ENCODE data around the gene USP19.

Gene USP19

DNA sequence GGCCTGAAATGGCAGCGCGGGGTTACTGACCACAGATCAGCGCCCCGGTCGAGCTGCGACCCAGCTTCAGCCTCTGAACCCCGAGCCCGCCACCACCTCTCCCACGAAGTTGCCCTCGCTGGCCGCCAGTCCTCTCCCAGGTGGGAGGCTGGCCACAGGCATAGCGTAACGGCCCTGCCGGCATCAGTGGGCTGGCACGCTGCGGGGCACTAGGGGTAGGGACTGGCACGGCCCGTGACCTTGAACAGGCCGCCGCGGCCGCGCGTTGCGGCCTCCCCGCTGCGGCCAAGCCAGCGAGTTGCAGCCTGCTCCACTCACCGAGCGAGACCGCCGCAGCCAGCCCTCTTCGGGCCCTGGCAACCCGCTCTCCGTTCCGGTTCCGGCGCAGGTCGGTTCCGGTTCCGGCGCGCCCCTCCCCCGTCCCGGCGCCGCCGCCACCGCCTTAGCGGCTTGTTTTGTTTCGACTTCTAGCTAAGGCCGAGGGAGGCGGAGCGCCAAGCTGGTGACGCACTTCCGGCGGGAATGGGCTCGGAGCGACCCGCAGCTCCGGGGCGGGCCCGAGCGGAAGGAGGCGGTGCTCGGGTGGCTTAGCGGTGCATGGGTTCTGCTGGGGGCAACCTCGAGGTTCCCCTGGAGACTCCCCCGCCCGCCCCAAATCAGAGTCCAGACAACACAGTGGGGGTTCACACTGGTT, at the start of gene USP19:
USP19 (minus strand) TSS at position 386 of the 694 bp plus-strand sequence. CDS start 1,678 bp downstream, outside the sequence.
- in situ Hi-C loops (cut with HindIII; ENCODE audit: low sequenced_read_pairs) = no loop called here

GRCh38 chr3:49166752-49167556, 46.3 kb upstream of the USP19 start:
- in situ Hi-C loops (cut with HindIII; ENCODE audit: low sequenced_read_pairs) = no loop called here

DNA sequence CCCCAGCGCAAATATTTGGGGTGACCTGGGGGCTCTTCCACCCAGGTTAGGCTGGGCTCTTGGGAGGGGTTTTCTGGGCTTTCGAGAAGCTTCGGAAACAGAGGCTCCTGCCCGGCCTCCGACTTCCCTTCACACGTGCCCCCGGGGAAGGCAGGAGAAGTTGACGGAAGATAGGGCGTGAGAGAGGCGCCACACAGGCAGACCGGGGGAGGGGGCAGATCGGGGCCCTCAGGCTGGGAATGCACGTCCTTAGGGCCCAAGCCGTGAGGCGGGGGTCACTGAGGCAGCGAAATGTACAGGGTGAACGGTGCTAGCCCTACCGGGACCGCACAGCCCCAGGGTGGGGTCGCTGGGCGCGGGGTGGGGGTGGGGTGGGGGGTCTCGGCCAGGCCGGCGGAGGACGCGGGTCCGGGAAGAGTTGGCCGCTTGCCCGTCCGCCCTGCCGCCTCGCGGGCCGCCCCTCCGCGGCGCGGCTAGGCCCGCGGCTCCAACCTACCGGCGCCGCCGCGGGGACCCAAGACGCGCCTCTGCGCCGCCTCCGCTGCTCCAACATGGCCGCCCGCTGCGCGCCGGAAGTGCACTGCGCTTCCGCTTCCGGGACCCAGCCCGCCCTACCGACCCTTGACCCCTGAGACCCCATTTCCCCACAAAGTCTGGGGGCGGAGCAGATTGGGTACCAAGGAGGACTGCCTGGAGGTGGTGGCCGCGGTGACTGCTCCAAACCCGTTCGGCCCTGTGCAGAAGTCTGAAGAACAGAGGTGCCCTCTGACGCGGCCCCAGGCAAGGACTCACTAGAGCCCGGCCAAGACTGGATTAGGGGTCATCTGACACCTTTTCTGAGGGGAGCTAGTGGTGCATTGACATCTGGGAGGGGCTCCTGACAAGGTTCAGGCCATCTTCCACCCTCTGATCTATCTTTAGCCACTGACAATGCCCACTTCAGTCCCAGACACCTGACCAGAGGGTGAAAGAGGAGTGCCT, 45.4 kb upstream of the USP19 start, which contains the start of gene CCDC71:
CCDC71 (minus strand) TSS at position 561 of the 981 bp plus-strand sequence. CDS start 2,123 bp downstream, outside the sequence.
- in situ Hi-C loops (cut with HindIII; ENCODE audit: low sequenced_read_pairs) = no loop called here

DNA sequence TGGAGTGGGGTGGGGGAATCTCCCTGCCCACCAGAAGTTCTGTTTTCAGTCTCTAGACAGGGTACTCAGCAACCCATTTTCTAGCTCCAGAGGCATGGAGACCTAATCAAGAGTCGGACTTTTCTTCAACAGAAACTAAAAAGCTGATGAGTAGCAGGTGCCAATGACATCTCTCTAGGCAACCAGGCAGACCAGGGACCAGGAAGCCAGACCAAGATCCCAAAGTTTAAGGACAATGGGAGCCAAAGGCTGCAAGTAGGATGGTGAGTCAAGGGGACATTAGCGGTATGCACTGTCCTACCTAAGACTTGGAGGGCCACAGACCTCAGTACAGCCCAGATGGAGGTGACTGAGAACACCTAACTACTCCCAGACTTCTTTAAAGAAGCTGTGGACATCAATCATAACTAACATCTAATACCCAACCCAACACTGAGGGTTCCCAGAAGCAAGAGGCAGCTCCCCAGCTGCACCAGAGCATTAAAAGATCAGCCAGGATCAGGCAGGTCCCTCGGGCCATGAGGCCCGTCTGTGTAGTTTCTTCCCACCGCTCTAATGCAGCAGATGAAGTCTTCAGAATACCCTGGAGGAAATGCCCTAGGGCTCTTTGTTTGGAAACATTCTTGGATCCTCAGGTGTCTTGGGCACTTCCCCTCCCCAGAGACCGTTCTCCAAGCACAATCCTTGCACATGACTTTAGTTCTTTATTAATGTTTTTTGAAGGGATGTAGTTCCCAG, 44.5 kb upstream of the USP19 start:
- in situ Hi-C loops (cut with HindIII; ENCODE audit: low sequenced_read_pairs) = no loop called here

GRCh38 chr3:49163609-49164008, 43.0 kb upstream of the USP19 start:
- in situ Hi-C loops (cut with HindIII; ENCODE audit: low sequenced_read_pairs) = no loop called here

DNA sequence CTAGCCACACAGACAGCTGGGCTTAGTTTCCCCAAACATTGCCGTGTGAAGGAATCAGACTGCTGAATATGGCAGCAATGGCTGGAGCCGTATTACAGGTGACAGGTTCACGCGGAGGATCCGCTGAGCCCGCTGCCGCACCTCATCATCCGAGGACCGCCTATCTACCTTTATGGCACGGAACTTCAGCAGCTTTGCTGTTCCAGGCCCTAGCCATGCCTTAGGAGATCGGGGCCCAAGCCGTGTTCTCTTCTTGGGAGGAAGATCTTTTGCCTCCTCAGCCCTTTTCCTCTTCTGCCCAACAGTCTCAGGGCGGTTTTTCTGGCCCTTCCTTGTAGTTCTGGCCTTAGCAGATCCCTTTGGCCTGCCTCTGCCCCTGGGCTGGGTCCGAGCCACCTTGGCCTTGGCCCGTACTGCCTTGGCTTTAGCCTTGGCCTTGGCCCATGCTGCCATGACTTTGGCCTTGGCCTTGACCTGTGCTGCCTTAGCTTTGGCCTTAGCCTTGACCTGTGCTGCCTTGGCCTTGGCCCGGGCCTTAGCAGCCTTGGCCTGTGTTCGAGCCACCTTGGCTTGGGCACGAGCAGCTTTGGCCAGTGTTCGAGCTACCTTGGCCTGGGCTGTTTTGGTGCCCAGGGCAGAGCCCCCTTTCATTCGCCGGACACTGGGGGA, 42.3 kb upstream of the USP19 start:
- in situ Hi-C loops (cut with HindIII; ENCODE audit: low sequenced_read_pairs) = no loop called here

DNA sequence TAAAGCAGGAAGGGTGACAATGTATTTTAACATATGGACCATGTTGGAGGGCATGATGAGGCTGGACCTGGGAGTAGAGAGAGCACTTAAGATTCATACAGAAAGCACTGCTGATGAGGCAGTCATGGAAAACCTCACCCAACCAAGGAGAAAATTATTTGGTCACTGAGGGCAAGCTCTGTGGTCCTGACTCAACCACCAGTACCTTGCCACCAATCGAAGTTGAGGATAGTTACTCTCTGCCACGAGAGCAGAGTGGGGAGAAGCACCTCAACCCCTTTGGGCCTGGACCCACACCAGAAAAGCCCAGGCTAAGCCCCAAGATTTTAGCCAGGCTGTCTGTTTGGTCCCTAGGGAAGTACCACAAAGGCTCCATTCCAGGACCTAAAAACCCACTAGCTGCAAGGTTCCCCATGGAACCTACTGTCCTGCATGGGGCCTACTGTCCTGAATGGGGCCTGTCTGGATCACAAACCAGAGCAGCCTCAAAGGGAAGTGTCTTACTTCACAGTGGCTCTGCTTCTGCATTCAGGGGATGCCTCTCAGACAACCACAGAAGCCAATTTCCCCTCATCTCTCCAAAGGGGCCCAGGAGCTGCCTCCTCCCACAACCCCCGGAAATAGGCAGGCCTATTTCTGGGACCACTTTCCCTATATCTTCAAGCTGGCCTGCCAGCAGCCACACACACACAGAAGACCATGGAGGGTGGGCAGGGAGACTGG, 41.3 kb upstream of the USP19 start:
- in situ Hi-C loops (cut with HindIII; ENCODE audit: low sequenced_read_pairs) = no loop called here

GRCh38 chr3:49161197-49161596, 40.6 kb upstream of the USP19 start:
- in situ Hi-C loops (cut with HindIII; ENCODE audit: low sequenced_read_pairs) = no loop called here

DNA sequence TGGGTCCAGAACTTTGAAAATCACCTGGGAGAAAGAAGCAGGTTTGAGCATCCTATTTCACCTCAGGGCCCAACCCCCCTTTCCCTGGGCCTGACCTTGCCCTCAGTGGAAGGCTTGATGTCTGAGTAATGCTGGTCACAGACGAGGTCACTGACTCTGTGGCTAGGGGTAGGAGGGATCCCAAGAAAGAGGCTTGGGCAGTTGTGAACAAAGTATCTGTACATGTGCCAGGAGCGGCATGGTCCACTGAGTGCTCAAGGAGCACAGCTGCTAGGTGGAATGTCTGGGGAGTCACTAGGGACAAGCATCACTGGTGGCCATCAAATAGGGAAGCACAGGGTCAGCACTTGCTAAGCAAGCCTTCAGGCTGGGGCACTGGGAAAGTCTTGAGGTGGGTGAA, 38.2 kb upstream of the USP19 start:
- in situ Hi-C loops (cut with HindIII; ENCODE audit: low sequenced_read_pairs) = no loop called here

DNA sequence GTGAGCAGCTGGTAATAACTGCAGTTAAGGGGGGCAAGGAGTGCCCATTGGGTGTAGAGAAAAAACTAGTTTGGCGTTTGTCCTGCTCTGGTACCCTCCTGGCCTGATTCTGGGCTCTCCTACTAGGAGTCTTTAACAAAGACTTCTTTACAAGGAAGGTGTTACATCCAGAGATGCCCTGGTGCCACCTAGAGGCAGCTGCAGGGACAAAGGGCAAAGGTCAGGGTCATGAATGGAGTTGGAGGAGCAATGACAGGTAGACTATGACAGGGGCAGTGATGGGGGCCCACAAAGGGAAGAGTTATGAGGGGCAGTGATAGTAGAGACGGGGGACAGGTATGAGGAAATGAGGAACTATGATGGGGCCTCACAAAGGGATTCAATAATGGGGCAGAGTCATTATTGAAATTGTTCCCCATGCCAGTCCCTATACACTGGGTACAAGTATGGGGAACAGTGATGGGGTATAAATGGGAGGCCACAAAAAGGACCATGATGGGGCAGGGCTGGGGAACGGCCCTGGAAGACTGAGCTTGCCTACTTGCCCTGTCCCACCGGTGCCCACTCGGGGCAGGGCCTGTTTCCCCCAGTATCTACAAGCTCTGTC, 37.6 kb upstream of the USP19 start:
- in situ Hi-C loops (cut with HindIII; ENCODE audit: low sequenced_read_pairs) = no loop called here

DNA sequence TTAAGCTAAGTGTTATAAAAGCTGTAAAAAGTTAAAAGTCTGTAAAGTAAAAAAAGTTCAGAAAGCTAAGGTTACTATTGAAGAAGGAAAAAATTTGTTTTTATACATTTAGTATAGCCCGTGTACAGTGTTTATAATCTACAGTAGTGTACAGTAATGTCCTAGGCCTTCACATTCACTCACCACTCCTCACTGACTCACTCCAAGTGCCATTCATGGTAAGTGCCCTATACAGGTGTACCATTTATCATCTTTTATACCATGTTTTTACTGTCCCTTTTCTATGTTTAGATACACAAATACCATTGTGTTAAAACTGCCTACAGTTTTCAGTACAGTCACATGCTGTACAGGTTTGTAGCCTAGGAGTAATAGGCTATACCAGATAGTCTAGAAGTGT, 36.7 kb upstream of the USP19 start:
- in situ Hi-C loops (cut with HindIII; ENCODE audit: low sequenced_read_pairs) = no loop called here

DNA sequence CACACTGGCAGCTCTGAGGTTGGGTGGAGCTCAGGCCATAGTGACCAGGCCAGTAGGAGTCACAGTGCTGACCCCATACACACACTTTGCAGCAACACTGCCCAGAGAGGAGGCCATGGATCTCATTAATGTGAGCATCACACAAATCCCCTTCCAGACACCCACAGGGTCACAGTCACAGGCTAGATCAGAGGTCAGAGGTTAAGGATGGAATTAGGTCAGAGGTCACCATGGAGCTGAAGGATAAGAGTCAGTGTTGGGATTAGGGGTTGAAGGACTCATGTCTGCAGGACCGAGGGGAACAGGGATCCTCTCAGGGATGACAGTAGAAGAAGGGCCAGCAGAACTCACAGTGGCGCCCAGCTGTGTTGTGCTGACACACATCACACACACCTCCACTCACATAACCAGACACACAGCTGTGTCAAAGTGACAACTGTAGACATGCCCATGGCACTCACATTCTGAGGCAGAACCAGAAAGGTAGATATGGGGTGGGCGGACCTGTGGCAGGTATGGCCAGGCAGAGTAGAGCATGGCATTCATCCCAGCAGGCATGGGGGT, 32.8 kb upstream of the USP19 start:
- in situ Hi-C loops (cut with HindIII; ENCODE audit: low sequenced_read_pairs) = no loop called here

DNA sequence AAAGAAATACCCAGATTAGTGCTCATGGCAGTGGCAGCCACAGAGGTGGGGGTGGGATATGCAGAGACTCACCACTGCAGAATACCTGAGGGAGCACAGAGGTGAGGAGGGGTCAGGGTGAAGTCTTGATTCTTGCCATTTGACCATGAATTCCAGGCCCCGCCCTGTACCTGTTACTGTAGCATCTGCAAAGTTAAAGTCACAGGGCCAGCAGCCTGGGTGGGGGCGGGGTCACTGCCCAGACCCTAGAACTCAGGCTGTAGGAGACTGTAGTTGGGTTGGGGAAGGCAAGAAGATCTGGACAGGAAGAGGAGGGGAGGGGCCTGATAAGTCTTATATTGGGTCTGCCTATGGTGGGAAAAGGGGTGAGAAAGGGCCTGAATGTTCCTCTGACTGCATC, 31.0 kb upstream of the USP19 start:
- in situ Hi-C loops (cut with HindIII; ENCODE audit: low sequenced_read_pairs) = no loop called here

DNA sequence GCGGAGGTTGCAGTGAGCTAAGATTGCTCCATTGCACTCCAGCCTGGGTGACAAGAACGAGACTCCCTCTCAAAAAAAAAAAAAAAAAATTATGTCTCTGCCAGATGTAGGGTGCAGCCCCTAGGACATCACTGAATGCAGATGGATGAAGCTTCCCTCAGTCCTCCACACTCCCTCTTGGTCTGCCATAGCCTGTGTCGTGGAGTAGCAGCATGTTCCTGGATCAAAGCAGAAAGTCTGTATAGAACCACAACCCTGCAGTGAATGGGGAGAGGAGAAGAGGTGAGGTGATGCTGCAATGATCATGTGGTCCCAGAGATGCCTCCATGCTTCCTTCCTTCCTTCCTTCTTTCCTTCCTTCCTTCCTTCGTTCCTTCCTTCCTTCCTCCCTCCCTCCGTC, 27.5 kb upstream of the USP19 start:
- in situ Hi-C loops (cut with HindIII; ENCODE audit: low sequenced_read_pairs) = no loop called here

GRCh38 chr3:49140080-49140479, 19.5 kb upstream of the USP19 start:
- in situ Hi-C loops (cut with HindIII; ENCODE audit: low sequenced_read_pairs) = no loop called here

- in situ Hi-C loops (cut with HindIII; ENCODE audit: low sequenced_read_pairs) = no loop called here
Observed at GRCh38 chr3:49135499-49135898, 14.9 kb upstream of the USP19 start.

DNA sequence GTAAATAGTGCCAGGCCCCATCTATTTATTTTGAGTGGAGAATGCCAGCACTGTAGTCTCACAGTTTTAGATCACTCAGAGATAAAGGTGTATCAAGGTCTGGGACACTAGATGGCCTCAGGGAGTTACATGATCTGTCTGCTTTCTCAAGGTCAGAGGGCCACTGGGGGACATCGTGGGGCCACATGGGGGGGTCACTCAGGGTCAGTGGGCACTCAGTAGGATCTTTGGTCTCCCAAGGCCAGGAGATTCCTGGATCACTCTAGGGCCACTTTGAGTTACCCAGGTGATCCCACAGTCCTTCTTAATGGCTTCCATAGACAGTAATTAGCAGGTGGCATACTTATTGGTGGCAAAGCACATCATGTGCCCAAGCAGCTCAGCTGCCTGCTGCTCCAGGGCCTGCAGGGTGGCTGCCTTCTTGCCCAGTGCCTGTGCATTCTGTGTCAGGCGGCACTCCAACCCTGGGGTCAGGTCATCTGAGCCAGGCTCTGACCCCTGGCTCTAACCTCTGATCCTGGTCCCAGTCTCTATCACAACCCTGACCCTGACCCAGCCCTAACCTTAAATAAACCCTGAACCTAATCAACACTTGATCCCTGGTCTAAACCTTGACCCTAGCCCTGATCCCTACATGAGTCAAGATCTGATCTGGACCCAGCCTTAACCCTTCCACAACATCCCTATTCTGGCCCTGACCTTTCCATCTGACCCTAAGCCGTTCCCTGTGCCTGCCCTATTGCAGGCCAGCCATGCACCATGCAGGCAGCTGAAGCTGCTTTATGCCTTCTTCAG, 14.0 kb upstream of the USP19 start:
- in situ Hi-C loops (cut with HindIII; ENCODE audit: low sequenced_read_pairs) = no loop called here
